Stimulated activated CD4-positive, alpha-beta T cell treated with anti-CD3 and anti-CD28 coated beads, Interleukin-12 subunit alpha, Interleukin-12 subunit beta, amount 100 ng/mL, for 4 hours (primary cell): ENCODE data around the gene PRCC.
A peak's percentile ranks its signal among the peaks of the same experiment; 100 is the strongest.
"Not testable (repeated sequence)": the region's sequence is repeated elsewhere in the genome, so short reads cannot be mapped to it uniquely, and the experiment has no call there.

Experiments
- DNase-seq: peaks from one replicate; pipeline ENCODE4 v3.0.0-alpha.2; 2020

PRCC gene

GRCh38 chr1:156745881-156746280, 21.5 kb upstream of the PRCC start:
- DNase-seq: no peak

GRCh38 chr1:156746406-156746727, 21.0 kb upstream of the PRCC start:
- no peak for DNase-seq

- peak; percentile 41 for DNase-seq
Measured at GRCh38 chr1:156746728-156747631, 20.4 kb upstream of the PRCC start.

- no peak for DNase-seq
Measured at GRCh38 chr1:156747742-156748669, 19.3 kb upstream of the PRCC start.

GRCh38 chr1:156748670-156749418, 18.5 kb upstream of the PRCC start:
- no peak for DNase-seq

GRCh38 chr1:156749419-156750118, 17.8 kb upstream of the PRCC start:
- DNase-seq: no peak

GRCh38 chr1:156750191-156750672, 17.1 kb upstream of the PRCC start:
- peak; percentile 50 for DNase-seq

GRCh38 chr1:156750711-156751450, 16.5 kb upstream of the PRCC start:
- DNase-seq: peak; percentile 38

- no peak for DNase-seq
Measured at GRCh38 chr1:156751451-156751756, 15.9 kb upstream of the PRCC start, which contains the start of gene HDGF. Gene HDGF (minus strand): TSS chr1:156751675. CDS start chr1:156751429, 246 bp downstream.

GRCh38 chr1:156751757-156752481, 15.4 kb upstream of the PRCC start:
- peak; percentile 97 for DNase-seq

- DNase-seq: no peak
Measured at GRCh38 chr1:156752843-156753482, 14.4 kb upstream of the PRCC start.

GRCh38 chr1:156754219-156754618, 13.1 kb upstream of the PRCC start:
- no peak for DNase-seq

GRCh38 chr1:156755527-156755950, 11.8 kb upstream of the PRCC start:
- DNase-seq: no peak

GRCh38 chr1:156756355-156756754, 11.0 kb upstream of the PRCC start:
- no peak for DNase-seq

GRCh38 chr1:156757572-156758253, 9.6 kb upstream of the PRCC start:
- DNase-seq: not testable (repeated sequence)

- no peak for DNase-seq
Measured at GRCh38 chr1:156760092-156760795, 7.1 kb upstream of the PRCC start.

- DNase-seq: no peak
Measured at GRCh38 chr1:156760796-156761104, 6.6 kb upstream of the PRCC start.

GRCh38 chr1:156765136-156765535, 2.2 kb upstream of the PRCC start:
- DNase-seq: not testable (repeated sequence)

GRCh38 chr1:156765666-156766065, 1.7 kb upstream of the PRCC start:
- no peak for DNase-seq
